ENCODE results near the gene IFITM10. TPM values are rescaled to one million over a fixed set of nuclear protein-coding genes. Genes with fewer than 3 reads are reported as not detected.

IFITM10 gene
- polyA plus RNA-seq, 1 of the 3 experiments (the other 2 are of a cell fraction) = 0.21 TPM

DNA sequence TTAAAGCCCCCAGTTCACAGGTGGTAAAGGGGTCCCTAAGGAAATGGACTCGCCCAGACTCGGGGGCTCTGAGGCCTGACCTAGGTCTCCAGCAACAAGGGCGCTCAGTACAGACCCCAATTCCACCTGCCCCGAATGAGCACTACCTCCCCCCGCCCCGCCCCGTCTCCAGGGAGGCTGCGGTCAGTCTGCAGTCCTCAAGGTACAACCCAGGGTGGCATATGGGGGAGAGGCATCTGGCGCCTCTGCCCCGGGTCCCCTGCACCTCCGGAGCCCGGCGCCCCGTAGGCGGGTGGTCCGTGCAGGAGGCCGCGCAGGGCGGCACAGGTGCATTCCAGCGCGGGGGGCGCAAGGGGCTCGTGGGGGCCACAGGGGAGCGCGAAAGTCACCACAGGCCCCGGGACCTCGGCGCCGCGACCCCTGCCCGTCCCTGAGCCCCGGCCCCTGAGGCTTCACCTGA lies 13.0 kb upstream of the IFITM10 start (continued):
- TF ChIP-seq, protein P1, sequence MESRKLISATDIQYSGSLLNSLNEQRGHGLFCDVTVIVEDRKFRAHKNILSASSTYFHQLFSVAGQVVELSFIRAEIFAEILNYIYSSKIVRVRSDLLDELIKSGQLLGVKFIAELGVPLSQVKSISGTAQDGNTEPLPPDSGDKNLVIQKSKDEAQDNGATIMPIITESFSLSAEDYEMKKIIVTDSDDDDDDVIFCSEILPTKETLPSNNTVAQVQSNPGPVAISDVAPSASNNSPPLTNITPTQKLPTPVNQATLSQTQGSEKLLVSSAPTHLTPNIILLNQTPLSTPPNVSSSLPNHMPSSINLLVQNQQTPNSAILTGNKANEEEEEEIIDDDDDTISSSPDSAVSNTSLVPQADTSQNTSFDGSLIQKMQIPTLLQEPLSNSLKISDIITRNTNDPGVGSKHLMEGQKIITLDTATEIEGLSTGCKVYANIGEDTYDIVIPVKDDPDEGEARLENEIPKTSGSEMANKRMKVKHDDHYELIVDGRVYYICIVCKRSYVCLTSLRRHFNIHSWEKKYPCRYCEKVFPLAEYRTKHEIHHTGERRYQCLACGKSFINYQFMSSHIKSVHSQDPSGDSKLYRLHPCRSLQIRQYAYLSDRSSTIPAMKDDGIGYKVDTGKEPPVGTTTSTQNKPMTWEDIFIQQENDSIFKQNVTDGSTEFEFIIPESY (IDR thresholded peaks at IDR 0.05; ENCODE audit: borderline replicate concordance, low read depth) = no peak
- TF ChIP-seq IRF3 (IDR thresholded peaks at IDR 0.05; ENCODE audit: low read depth, low read length) (no peak), RXRA (IDR thresholded peaks at IDR 0.05; ENCODE audit: borderline replicate concordance, low read depth) (no peak)

DNA sequence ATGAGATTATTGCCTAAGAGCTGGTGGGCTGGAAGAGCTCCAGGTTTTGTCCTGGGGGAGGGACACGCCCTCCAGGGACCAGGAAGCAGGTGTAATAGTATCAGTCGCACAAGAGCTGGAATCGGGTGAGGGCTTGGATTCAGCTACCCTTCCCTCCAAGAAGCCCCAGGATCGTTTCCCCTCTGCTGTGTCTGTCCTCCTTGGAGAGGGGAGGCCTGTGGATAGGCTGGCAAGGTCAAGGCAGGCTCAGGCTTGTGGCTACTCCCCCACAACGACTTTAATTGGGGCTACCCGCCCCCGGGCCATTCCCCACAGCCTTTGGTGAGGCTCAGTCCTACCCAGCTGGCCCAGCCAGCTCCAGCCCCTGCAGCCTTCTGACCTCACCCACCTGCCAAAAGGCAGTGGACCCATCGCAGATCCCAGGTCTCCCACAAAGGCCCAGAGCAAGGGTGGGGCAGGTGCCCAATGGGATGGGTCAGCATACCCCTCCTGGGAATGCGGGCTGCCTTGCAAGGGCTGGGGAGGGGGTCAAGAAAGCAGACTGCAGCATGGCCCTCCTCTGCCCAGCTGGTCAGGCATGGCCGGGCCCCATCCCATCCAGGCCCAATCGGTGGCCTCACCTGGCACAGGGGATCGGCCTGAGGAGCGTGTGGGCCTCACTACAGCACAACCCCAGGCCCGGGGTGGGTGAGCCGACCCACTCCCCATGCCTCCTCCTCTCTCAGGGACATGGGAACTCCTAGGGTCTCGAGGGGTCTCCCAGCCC lies 12.3 kb upstream of the IFITM10 start:
- H3K79me2 ChIP-seq (ENCODE audit: insufficient read depth) = peaks cover 21% of the 10 kb centered on the region
- no peak for TF ChIP-seq EP300 (IDR thresholded peaks at IDR 0.05; ENCODE audit: borderline replicate concordance in 1 of 2, low read depth in 1 of 2, low read length in 1 of 2)
- no peak for TF ChIP-seq FOXJ3 (CRISPR knock-in tag; IDR thresholded peaks at IDR 0.05)
- TF ChIP-seq, protein P2, sequence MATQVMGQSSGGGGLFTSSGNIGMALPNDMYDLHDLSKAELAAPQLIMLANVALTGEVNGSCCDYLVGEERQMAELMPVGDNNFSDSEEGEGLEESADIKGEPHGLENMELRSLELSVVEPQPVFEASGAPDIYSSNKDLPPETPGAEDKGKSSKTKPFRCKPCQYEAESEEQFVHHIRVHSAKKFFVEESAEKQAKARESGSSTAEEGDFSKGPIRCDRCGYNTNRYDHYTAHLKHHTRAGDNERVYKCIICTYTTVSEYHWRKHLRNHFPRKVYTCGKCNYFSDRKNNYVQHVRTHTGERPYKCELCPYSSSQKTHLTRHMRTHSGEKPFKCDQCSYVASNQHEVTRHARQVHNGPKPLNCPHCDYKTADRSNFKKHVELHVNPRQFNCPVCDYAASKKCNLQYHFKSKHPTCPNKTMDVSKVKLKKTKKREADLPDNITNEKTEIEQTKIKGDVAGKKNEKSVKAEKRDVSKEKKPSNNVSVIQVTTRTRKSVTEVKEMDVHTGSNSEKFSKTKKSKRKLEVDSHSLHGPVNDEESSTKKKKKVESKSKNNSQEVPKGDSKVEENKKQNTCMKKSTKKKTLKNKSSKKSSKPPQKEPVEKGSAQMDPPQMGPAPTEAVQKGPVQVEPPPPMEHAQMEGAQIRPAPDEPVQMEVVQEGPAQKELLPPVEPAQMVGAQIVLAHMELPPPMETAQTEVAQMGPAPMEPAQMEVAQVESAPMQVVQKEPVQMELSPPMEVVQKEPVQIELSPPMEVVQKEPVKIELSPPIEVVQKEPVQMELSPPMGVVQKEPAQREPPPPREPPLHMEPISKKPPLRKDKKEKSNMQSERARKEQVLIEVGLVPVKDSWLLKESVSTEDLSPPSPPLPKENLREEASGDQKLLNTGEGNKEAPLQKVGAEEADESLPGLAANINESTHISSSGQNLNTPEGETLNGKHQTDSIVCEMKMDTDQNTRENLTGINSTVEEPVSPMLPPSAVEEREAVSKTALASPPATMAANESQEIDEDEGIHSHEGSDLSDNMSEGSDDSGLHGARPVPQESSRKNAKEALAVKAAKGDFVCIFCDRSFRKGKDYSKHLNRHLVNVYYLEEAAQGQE (IDR thresholded peaks at IDR 0.05; ENCODE audit: low read depth, low read length) = no peak
- no peak for TF ChIP-seq GABPA (IDR thresholded peaks at IDR 0.05; ENCODE audit: low read depth)
- TF ChIP-seq RCOR1 (IDR thresholded peaks at IDR 0.05; ENCODE audit: low read length) = no peak
- TF ChIP-seq MXI1 (IDR thresholded peaks at IDR 0.05; ENCODE audit: low read depth, low read length) = no peak
- no peak for TF ChIP-seq TAF1 (IDR thresholded peaks at IDR 0.05; ENCODE audit: borderline replicate concordance, low read depth, low read length)
- TF ChIP-seq TEAD4 (IDR thresholded peaks at IDR 0.05; ENCODE audit: borderline replicate concordance, insufficient read depth) = no peak
- TF ChIP-seq IRF3 (IDR thresholded peaks at IDR 0.05; ENCODE audit: low read depth, low read length) = no peak
- no peak for TF ChIP-seq CTCF (IDR thresholded peaks at IDR 0.05)
- TF ChIP-seq JUND (IDR thresholded peaks at IDR 0.05) = no peak
- TF ChIP-seq SIN3A (IDR thresholded peaks at IDR 0.05; ENCODE audit: borderline replicate concordance, low read depth, low read length) = no peak
- no peak for TF ChIP-seq RFX5 (IDR thresholded peaks at IDR 0.05; ENCODE audit: low read length)
- TF ChIP-seq FOXM1 (IDR thresholded peaks at IDR 0.05; ENCODE audit: low read depth) = no peak
- H3K9me2 ChIP-seq = no peaks in the 10 kb centered on the region
- DNase-seq = no peak
- WGBS (ENCODE audit: low lambda C conversion rate) = 19% methylated on average over 6 of the region's 16 CpGs
- peak overlapping the region; percentile 92 to 94 for H3K4me3 ChIP-seq (ENCODE audit: low read depth in 2 of 2, low read length in 1 of 2)
- H3K27me3 ChIP-seq (ENCODE audit: insufficient read depth) = no peaks in the 10 kb centered on the region
- peak overlapping the region; percentile 99 for H3K4me2 ChIP-seq
- no peaks in the 10 kb centered on the region for H3K9me3 ChIP-seq
- H3K27ac ChIP-seq (ENCODE audit: low read depth in 2 of 2, low read length in 1 of 2) = no peak overlapping the region; a peak in 1 of 4 replicates
- H3K4me1 ChIP-seq (ENCODE audit: control insufficient read depth in 1 of 2, insufficient read depth in 2 of 2, low read depth in 1 of 2, low read length in 1 of 2) = peaks cover 4 to 19% of the 10 kb centered on the region in 2 experiments; a peak in 3 of 4 replicates
- H3F3A ChIP-seq (replicated peaks; ENCODE audit: insufficient read depth) = no peaks in the 10 kb centered on the region
- H2AFZ ChIP-seq (ENCODE audit: low read depth) = no peak overlapping the region
- H3K36me3 ChIP-seq (replicated peaks in 1 of 2; ENCODE audit: control insufficient read depth in 1 of 2, insufficient read depth in 2 of 2, low read length in 1 of 2) = peaks cover 0 to 25% of the 10 kb centered on the region in 2 experiments
- ChIA-PET POLR2A (interaction anchor here (0.9 to 1.2 kb wide), 2 partner anchors 14 to 28 kb away, joined by 3 read pairs; no protein-coding TSS in a partner anchor), CTCF (interaction anchor here (0.8 to 2.2 kb wide), 7 partner anchors 25 to 239 kb away, joined by 3 to 12 read pairs (median 4); no protein-coding TSS in a partner anchor)
- no peaks in the 10 kb centered on the region for H4K20me1 ChIP-seq (ENCODE audit: insufficient read depth)
- H3K9ac ChIP-seq = peak overlapping the region; percentile 87

Data from SK-N-SH (cell line).